HG02571 (cell line): Measurements from ENCODE around the gene STRA6.

Experiments used
- ATAC-seq: cut with Tn5 transposase; IDR thresholded peaks from one replicate; pipeline ENCODE4 v1.9.1; 2021; ENCODE audit warnings: mild to moderate bottlenecking, moderate library complexity; ENCODE audit not compliant: unreplicated experiment

The STRA6 gene

GRCh38 chr15:74182131-74182530 is 20.5 kb downstream of the STRA6 start:
- ATAC-seq = no peak

GRCh38 chr15:74180881-74181602 is 21.5 kb downstream of the STRA6 start:
- ATAC-seq = no peak

GRCh38 chr15:74179983-74180880 is 22.4 kb downstream of the STRA6 start:
- no peak for ATAC-seq

GRCh38 chr15:74179101-74179841 is 23.3 kb downstream of the STRA6 start:
- no peak for ATAC-seq

GRCh38 chr15:74178326-74179100 is 24.1 kb downstream of the STRA6 start:
- no peak for ATAC-seq

GRCh38 chr15:74176262-74177214 is 26.0 kb downstream of the STRA6 start:
- ATAC-seq = no peak

- ATAC-seq = no peak
Observed at GRCh38 chr15:74175271-74176191, 27.1 kb downstream of the STRA6 start.

GRCh38 chr15:74174958-74175253 is 27.7 kb downstream of the STRA6 start:
- no peak for ATAC-seq

- no peak for ATAC-seq
Observed at GRCh38 chr15:74174219-74174957, 28.2 kb downstream of the STRA6 start.

GRCh38 chr15:74173380-74174218 is 29.0 kb downstream of the STRA6 start, which contains the start of gene ISLR:
TSS of gene ISLR (plus strand) at chr15:74173710. CDS start at chr15:74174859, 1,149 bp downstream.
- no peak for ATAC-seq

GRCh38 chr15:74172701-74173379 is 29.7 kb downstream of the STRA6 start:
- no peak for ATAC-seq

- no peak for ATAC-seq
Observed at GRCh38 chr15:74171965-74172541, 30.5 kb downstream of the STRA6 start.

GRCh38 chr15:74170875-74171578 is 31.6 kb downstream of the STRA6 start:
- ATAC-seq = no peak

GRCh38 chr15:74170071-74170844 is 32.3 kb downstream of the STRA6 start:
- no peak for ATAC-seq

- no peak for ATAC-seq
Observed at GRCh38 chr15:74168711-74169126, 33.9 kb downstream of the STRA6 start.
